ENCODE measurements around the gene PDE2A. TPM values are rescaled to one million over a fixed set of nuclear protein-coding genes. Genes with fewer than 3 reads are reported as not detected.

PDE2A gene
- total RNA-seq, 1 donor from 2014 or later: 19.6 TPM

GRCh38 chr11:72578991-72579815, 95.0 kb downstream of the PDE2A start:
- H3K27ac ChIP-seq (replicated peaks): no peak overlapping the region
- TF ChIP-seq CTCF (IDR thresholded peaks at IDR 0.05; ENCODE audit: borderline replicate concordance): no peak
- DNase-seq: no peak
- peaks cover 59% of the 10 kb centered on the region for H3K36me3 ChIP-seq
- no peak overlapping the region for H3K4me3 ChIP-seq
- H3K4me1 ChIP-seq: peaks cover under 1% of the 10 kb centered on the region
- H3K9me3 ChIP-seq (replicated peaks): no peaks in the 10 kb centered on the region
- H3K27me3 ChIP-seq (ENCODE audit: low read depth): peaks cover under 1% of the 10 kb centered on the region
- intact Hi-C loops (cut with micrococcal nuclease): loop anchor here (10.0 kb wide), 1 partner anchor 104 kb away; no protein-coding TSS in a partner anchor

- intact Hi-C loops (cut with micrococcal nuclease): loop anchor here (10.0 kb wide), 1 partner anchor 104 kb away; no protein-coding TSS in a partner anchor
- H3K36me3 ChIP-seq: peaks cover 57% of the 10 kb centered on the region
- H3K4me1 ChIP-seq: no peaks in the 10 kb centered on the region
- H3K4me3 ChIP-seq: no peak overlapping the region
- DNase-seq: no peak
- H3K27ac ChIP-seq (replicated peaks): no peak overlapping the region
- no peaks in the 10 kb centered on the region for H3K9me3 ChIP-seq (replicated peaks)
- TF ChIP-seq CTCF (IDR thresholded peaks at IDR 0.05; ENCODE audit: borderline replicate concordance): no peak
- H3K27me3 ChIP-seq (ENCODE audit: low read depth): no peaks in the 10 kb centered on the region
Measured at GRCh38 chr11:72578566-72578965, 95.7 kb downstream of the PDE2A start.

- no peak for TF ChIP-seq CTCF (IDR thresholded peaks at IDR 0.05; ENCODE audit: borderline replicate concordance)
- Histone ChIP-seq H3K36me3 (peaks cover 56% of the 10 kb centered on the region), H3K9me3 (replicated peaks) (no peaks in the 10 kb centered on the region), H3K27ac (replicated peaks) (no peak overlapping the region), H3K27me3 (ENCODE audit: low read depth) (no peaks in the 10 kb centered on the region), H3K4me3 (no peak overlapping the region), H3K4me1 (no peaks in the 10 kb centered on the region)
- DNase-seq: no peak
- intact Hi-C loops (cut with micrococcal nuclease): loop anchor here (10.0 kb wide), 1 partner anchor 103 kb away; no protein-coding TSS in a partner anchor
Measured at GRCh38 chr11:72578051-72578450, 96.2 kb downstream of the PDE2A start.

- Histone ChIP-seq H3K27ac (replicated peaks) (no peak overlapping the region), H3K4me1 (no peaks in the 10 kb centered on the region), H3K36me3 (peaks cover 48% of the 10 kb centered on the region), H3K9me3 (replicated peaks) (no peaks in the 10 kb centered on the region), H3K4me3 (no peak overlapping the region), H3K27me3 (ENCODE audit: low read depth) (no peaks in the 10 kb centered on the region)
- DNase-seq: no peak
- intact Hi-C loops (cut with micrococcal nuclease): loop anchor here (10.0 kb wide), 1 partner anchor 102 kb away; no protein-coding TSS in a partner anchor
- TF ChIP-seq CTCF (IDR thresholded peaks at IDR 0.05; ENCODE audit: borderline replicate concordance): no peak
Measured at GRCh38 chr11:72577271-72577721, 96.9 kb downstream of the PDE2A start.

- no peak for DNase-seq
- H3K4me3 ChIP-seq: no peak overlapping the region
- no peak for TF ChIP-seq CTCF (IDR thresholded peaks at IDR 0.05; ENCODE audit: borderline replicate concordance)
- H3K9me3 ChIP-seq (replicated peaks): no peaks in the 10 kb centered on the region
- no peak overlapping the region for H3K27ac ChIP-seq (replicated peaks)
- H3K27me3 ChIP-seq (ENCODE audit: low read depth): no peaks in the 10 kb centered on the region
- intact Hi-C loops (cut with micrococcal nuclease): loop anchor here (10.0 kb wide), 1 partner anchor 102 kb away; no protein-coding TSS in a partner anchor
- H3K4me1 ChIP-seq: no peaks in the 10 kb centered on the region
- peaks cover 42% of the 10 kb centered on the region for H3K36me3 ChIP-seq
Measured at GRCh38 chr11:72576661-72577060, 97.6 kb downstream of the PDE2A start.
